ENCODE data around the gene LAMB3.

DNA sequence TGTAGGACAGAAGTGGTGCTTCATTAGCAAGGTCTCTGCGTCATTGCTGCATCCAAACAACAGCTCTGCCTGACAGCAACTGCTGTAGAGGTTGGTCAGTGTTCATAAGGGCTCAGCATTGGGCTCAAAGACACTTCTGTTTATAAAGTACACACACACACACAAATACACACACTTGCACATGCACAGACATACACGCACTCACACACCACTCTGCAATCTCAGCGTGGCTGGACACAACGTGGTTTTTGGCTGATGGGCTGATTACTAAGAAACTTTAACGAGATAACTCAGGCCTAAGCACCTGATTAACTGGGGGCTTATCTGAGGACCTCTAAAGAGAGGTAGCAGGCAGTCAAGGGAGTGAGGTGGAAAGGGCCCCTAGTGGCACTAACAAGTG is 48.3 kb downstream of the LAMB3 start:
- TF ChIP-seq CREB1 (CRISPR knock-in tag; IDR thresholded peaks at IDR 0.05), result no peak
- TF ChIP-seq, protein P1, sequence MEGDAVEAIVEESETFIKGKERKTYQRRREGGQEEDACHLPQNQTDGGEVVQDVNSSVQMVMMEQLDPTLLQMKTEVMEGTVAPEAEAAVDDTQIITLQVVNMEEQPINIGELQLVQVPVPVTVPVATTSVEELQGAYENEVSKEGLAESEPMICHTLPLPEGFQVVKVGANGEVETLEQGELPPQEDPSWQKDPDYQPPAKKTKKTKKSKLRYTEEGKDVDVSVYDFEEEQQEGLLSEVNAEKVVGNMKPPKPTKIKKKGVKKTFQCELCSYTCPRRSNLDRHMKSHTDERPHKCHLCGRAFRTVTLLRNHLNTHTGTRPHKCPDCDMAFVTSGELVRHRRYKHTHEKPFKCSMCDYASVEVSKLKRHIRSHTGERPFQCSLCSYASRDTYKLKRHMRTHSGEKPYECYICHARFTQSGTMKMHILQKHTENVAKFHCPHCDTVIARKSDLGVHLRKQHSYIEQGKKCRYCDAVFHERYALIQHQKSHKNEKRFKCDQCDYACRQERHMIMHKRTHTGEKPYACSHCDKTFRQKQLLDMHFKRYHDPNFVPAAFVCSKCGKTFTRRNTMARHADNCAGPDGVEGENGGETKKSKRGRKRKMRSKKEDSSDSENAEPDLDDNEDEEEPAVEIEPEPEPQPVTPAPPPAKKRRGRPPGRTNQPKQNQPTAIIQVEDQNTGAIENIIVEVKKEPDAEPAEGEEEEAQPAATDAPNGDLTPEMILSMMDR (IDR thresholded peaks at IDR 0.05), result no peak
- TF ChIP-seq ZNF232 (CRISPR knock-in tag; IDR thresholded peaks at IDR 0.05), result no peak
- TF ChIP-seq, protein P2, sequence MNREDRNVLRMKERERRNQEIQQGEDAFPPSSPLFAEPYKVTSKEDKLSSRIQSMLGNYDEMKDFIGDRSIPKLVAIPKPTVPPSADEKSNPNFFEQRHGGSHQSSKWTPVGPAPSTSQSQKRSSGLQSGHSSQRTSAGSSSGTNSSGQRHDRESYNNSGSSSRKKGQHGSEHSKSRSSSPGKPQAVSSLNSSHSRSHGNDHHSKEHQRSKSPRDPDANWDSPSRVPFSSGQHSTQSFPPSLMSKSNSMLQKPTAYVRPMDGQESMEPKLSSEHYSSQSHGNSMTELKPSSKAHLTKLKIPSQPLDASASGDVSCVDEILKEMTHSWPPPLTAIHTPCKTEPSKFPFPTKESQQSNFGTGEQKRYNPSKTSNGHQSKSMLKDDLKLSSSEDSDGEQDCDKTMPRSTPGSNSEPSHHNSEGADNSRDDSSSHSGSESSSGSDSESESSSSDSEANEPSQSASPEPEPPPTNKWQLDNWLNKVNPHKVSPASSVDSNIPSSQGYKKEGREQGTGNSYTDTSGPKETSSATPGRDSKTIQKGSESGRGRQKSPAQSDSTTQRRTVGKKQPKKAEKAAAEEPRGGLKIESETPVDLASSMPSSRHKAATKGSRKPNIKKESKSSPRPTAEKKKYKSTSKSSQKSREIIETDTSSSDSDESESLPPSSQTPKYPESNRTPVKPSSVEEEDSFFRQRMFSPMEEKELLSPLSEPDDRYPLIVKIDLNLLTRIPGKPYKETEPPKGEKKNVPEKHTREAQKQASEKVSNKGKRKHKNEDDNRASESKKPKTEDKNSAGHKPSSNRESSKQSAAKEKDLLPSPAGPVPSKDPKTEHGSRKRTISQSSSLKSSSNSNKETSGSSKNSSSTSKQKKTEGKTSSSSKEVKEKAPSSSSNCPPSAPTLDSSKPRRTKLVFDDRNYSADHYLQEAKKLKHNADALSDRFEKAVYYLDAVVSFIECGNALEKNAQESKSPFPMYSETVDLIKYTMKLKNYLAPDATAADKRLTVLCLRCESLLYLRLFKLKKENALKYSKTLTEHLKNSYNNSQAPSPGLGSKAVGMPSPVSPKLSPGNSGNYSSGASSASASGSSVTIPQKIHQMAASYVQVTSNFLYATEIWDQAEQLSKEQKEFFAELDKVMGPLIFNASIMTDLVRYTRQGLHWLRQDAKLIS (CRISPR knock-in tag; IDR thresholded peaks at IDR 0.05; ENCODE audit: borderline replicate concordance), result no peak
- TF ChIP-seq JUN (CRISPR knock-in tag; IDR thresholded peaks at IDR 0.05), result no peak
- TF ChIP-seq, protein P3, sequence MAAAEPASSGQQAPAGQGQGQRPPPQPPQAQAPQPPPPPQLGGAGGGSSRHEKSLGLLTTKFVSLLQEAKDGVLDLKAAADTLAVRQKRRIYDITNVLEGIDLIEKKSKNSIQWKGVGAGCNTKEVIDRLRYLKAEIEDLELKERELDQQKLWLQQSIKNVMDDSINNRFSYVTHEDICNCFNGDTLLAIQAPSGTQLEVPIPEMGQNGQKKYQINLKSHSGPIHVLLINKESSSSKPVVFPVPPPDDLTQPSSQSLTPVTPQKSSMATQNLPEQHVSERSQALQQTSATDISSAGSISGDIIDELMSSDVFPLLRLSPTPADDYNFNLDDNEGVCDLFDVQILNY (CRISPR knock-in tag; IDR thresholded peaks at IDR 0.05), result no peak
- TF ChIP-seq, protein P4, sequence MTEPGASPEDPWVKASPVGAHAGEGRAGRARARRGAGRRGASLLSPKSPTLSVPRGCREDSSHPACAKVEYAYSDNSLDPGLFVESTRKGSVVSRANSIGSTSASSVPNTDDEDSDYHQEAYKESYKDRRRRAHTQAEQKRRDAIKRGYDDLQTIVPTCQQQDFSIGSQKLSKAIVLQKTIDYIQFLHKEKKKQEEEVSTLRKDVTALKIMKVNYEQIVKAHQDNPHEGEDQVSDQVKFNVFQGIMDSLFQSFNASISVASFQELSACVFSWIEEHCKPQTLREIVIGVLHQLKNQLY (CRISPR knock-in tag; IDR thresholded peaks at IDR 0.05), result no peak
- no peak for TF ChIP-seq ATF1 (CRISPR knock-in tag; IDR thresholded peaks at IDR 0.05)
- TF ChIP-seq RORB (CRISPR knock-in tag; IDR thresholded peaks at IDR 0.05), result no peak
- no peak for TF ChIP-seq ETV6 (CRISPR knock-in tag; IDR thresholded peaks at IDR 0.05)
